Common myeloid progenitor, CD34-positive (primary cell): Measurements from ENCODE around the gene ADPRM.

ENCODE experiments used
- CTCF ChIA-PET: fragments of 350-600 bp; sonication (Branson Sonifier 250); formaldehyde crosslinking; loops from one replicate; lab custom pipeline; 2021; ENCODE audit warnings: antibody characterized with exemption; lab: Charles Lee
- POLR2A ChIA-PET: fragments of 350-600 bp; sonication (Branson Sonifier 250); formaldehyde crosslinking; loops from one replicate; lab custom pipeline; 2021; ENCODE audit warnings: antibody characterized with exemption; lab: Charles Lee
- DNase-seq, 3 donors: peaks; one replicate each; pipeline versions ENCODE4 v3.0.0 to v3.0.0-alpha.2; 2013
- H3K27ac ChIP-seq, 2 experiments: 1 replicate in 1 of 2; 2 replicates in 1 of 2; pipeline ENCODE4 v1.7.0; 2013; ENCODE audit warnings: inconsistent platforms in 2 of 2, low read length in 2 of 2, mild to moderate bottlenecking in 2 of 2, low read depth in 1 of 2, moderate library complexity in 1 of 2; ENCODE audit not compliant: severe bottlenecking in 2 of 2, insufficient read depth in 1 of 2, poor library complexity in 1 of 2
- H3K27me3 ChIP-seq, 5 experiments: replicated peaks in 2 of 5; 1 replicate in 3 of 5; 2 replicates in 2 of 5; pipeline versions ENCODE4 v1.6.1 to v1.7.0; 2013; ENCODE audit warnings: low read length in 4 of 5, mild to moderate bottlenecking in 2 of 5, moderate library complexity in 2 of 5, inconsistent platforms in 1 of 5; ENCODE audit not compliant: insufficient read depth in 5 of 5, control insufficient read depth in 4 of 5
- H3K36me3 ChIP-seq, 4 experiments: 1 replicate in 2 of 4; 2 replicates in 2 of 4; pipeline versions ENCODE4 v1.6.1 to v1.7.0; 2013; ENCODE audit warnings: low read length in 3 of 4, control low read depth in 1 of 4, mild to moderate bottlenecking in 1 of 4; ENCODE audit not compliant: control insufficient read depth in 4 of 4, insufficient read depth in 4 of 4
- H3K4me1 ChIP-seq, 4 experiments: 1 replicate in 3 of 4; 2 replicates in 1 of 4; pipeline versions ENCODE4 v1.6.1 to v1.7.1; 2013; ENCODE audit warnings: low read length in 3 of 4, mild to moderate bottlenecking in 3 of 4, control low read depth in 1 of 4, inconsistent platforms in 1 of 4, moderate library complexity in 1 of 4; ENCODE audit not compliant: control insufficient read depth in 4 of 4, insufficient read depth in 4 of 4; ENCODE audit errors: control extremely low read depth in 1 of 4
- H3K4me3 ChIP-seq, 7 experiments: 1 replicate in 4 of 7; 2 replicates in 3 of 7; pipeline versions ENCODE4 v1.5.1 to v1.7.0; 2013; ENCODE audit warnings: mild to moderate bottlenecking in 7 of 7, low read length in 6 of 7, moderate library complexity in 6 of 7, inconsistent platforms in 2 of 7, low read depth in 2 of 7, control low read depth in 1 of 7; ENCODE audit not compliant: insufficient read depth in 4 of 7, control insufficient read depth in 1 of 7; ENCODE audit errors: extremely low read depth in 1 of 7
- H3K9me3 ChIP-seq, 5 experiments: 1 replicate in 4 of 5; 2 replicates in 1 of 5; pipeline versions ENCODE4 v1.6.1 to v1.7.1; 2013; ENCODE audit warnings: low read length in 4 of 5, mild to moderate bottlenecking in 2 of 5, inconsistent platforms in 1 of 5, low read depth in 1 of 5, moderate library complexity in 1 of 5; ENCODE audit not compliant: control insufficient read depth in 4 of 5, insufficient read depth in 2 of 5; ENCODE audit errors: control extremely low read depth in 1 of 5
- WGBS: methylation state at CpG from one replicate; pipeline ENCODE4 v1.1.5; 2013; ENCODE audit not compliant: insufficient coverage; 5-methylcytosine and 5-hydroxymethylcytosine counted together

The ADPRM gene

DNA sequence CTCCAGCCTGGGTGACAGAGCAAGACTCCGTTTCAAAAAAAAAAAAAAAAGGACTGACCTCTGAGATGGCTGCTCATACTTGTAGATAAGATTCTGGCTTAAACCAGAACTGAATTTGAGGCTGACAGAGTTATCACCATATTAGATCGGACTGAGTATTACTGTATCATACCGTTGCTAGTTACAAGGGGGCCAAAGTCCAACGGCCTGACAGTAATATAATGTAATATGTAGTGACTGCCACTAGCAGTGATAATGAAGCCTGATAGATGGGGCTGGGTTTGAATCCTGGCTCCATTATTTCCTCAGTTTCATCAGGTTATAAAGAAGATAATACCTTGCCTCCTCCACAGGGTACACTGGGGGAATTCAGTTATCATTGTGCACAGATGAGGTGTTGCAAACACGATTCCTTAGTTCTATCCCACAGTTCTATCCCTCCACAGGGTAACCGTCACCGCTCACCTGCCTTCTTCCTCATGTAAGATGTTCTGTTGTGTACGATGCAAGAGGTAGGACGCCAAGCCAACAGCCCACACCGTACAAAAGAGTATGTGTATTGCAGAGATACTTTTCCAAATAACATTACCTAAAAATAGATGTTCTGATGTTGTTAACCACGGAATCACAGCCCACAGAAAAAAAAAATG is 27.3 kb downstream of the ADPRM start:
- WGBS: 100% methylated on average over 3 of the region's 11 CpGs
- no peak for DNase-seq
- Histone ChIP-seq H3K27ac (no peak overlapping the region), H3K36me3 (peaks cover 2 to 52% (median 15%) of the 10 kb centered on the region in 4 experiments), H3K4me3 (no peak overlapping the region), H3K4me1 (peaks cover 0 to 8% (median 3%) of the 10 kb centered on the region in 4 experiments), H3K27me3 (no peaks in the 10 kb centered on the region), H3K9me3 (no peaks in the 10 kb centered on the region)
- POLR2A ChIA-PET: no interaction called here
- CTCF ChIA-PET: interaction anchor here (0.7 kb wide), 1 partner anchor 23 kb away, joined by 3 read pairs; no protein-coding TSS in a partner anchor

DNA sequence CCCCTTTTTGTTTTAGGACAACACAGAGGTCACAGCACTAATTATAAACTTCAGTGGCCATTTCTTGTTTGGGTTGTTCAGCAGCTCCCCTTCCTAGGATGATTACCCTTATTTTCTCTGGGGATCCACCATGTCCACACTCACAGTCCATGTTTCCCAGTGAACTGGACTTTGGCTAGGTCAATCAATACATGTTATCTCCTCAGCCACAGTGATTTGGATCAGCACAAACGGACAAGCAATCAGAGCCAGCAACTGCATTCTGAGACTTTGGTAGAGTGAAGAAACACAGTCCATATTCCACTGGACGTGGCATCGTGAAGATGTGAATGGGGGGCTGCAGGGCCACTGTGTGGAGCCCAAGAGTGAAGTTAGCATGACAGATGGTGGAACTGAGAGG is 27.9 kb downstream of the ADPRM start:
- peaks cover 0 to 8% (median 6%) of the 10 kb centered on the region in 4 experiments for H3K4me1 ChIP-seq
- 100% methylated on average over 2 of the region's 3 CpGs for WGBS
- no peak for DNase-seq
- no peaks in the 10 kb centered on the region for H3K9me3 ChIP-seq
- peaks cover 2 to 47% (median 12%) of the 10 kb centered on the region in 4 experiments for H3K36me3 ChIP-seq
- POLR2A ChIA-PET: no interaction called here
- H3K27ac ChIP-seq: no peak overlapping the region
- H3K27me3 ChIP-seq: no peaks in the 10 kb centered on the region
- CTCF ChIA-PET: no interaction called here
- H3K4me3 ChIP-seq: no peak overlapping the region

DNA sequence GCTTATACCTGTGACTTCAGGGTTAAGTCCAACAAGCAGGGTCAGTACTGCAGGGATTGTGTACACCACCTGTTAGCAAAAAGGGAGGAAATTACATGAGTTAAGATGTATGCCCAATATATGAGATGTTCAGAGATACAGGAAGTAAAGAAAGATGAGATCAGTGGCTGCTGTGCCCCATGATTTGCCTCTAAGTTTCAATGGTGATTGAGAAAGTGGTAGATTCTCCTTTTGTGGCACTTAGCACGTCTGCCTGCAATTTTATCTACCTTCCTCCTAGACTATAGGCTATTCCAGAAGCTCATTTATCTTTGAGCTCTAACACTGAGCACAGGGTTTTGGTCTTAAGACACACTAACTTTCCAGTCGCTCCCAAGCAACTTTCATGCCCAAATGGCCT is 28.8 kb downstream of the ADPRM start:
- ChIA-PET CTCF (interaction anchor here (0.8 to 1.0 kb wide), 2 partner anchors 41 to 109 kb away, joined by 3 read pairs; no protein-coding TSS in a partner anchor), POLR2A (no interaction called here)
- no peak for DNase-seq
- Histone ChIP-seq H3K4me3 (no peak overlapping the region), H3K9me3 (no peaks in the 10 kb centered on the region), H3K27me3 (no peaks in the 10 kb centered on the region), H3K4me1 (peaks cover 0 to 14% (median 6%) of the 10 kb centered on the region in 4 experiments), H3K36me3 (peaks cover 2 to 43% (median 11%) of the 10 kb centered on the region in 4 experiments), H3K27ac (no peak overlapping the region)
- WGBS: 50% methylated on average over 2 of the region's 2 CpGs

DNA sequence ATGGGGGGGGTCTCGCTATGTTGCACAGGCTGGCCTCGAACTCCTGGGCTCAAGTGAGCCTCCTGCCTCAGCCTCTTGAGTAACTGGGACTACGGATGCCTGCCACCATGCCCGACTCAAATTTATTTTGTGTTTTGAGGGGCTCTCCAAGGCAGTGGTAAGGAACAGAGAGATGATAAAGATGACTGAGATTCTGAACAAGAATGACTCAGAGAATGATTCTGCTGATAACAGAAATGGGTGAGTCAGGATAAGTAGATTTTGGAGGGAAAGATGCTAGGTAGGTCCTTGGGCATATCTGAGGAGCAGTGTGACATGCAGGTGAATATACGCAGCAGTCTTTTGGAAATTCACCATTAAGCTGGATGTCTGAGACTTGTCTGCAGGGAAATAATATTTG is 29.8 kb downstream of the ADPRM start:
- Histone ChIP-seq H3K4me3 (no peak overlapping the region), H3K27me3 (no peaks in the 10 kb centered on the region), H3K4me1 (peaks cover 0 to 17% (median 6%) of the 10 kb centered on the region in 4 experiments), H3K27ac (no peak overlapping the region), H3K9me3 (no peaks in the 10 kb centered on the region), H3K36me3 (peaks cover 2 to 43% (median 11%) of the 10 kb centered on the region in 4 experiments)
- no peak for DNase-seq
- CTCF ChIA-PET: interaction anchor here (1.0 to 1.4 kb wide), 2 partner anchors 9 to 27 kb away, joined by 3 to 4 read pairs; no protein-coding TSS in a partner anchor
- 78% methylated on average over 5 of the region's 5 CpGs for WGBS
- POLR2A ChIA-PET: interaction anchor here (0.6 kb wide), 1 partner anchor 85 kb away, joined by 3 read pairs; no protein-coding TSS in a partner anchor

DNA sequence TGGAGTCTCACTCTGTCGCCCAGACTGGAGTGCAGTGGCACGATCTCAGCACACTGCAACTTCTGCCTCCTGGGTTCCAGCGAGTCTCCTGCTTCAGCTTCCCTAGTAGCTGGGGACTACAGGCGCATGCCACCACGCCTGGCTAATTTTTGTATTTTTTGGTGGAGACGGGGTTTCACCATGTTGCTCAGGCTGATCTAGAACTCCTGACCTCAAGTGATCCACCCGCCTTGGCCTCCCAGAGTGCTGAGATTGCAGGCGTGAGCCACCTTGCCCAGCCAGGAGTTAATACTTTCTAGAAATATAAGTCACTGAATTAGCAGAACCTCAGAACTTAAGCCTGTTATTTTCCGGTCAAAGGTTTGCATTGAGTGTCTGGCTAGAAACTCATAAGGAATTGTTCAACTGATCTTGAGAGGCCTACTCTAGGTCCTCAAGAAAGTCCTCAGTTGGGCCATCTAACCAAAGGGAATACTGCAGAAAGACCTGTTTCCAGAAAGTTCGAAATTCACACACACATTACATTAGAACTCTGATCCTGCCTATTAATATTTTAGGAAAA is 31.0 kb downstream of the ADPRM start:
- H3K27ac ChIP-seq: peak overlapping the region in 1 of 2 experiments; percentile 79
- POLR2A ChIA-PET: no interaction called here
- peak overlapping the region in 1 of 7 experiments; percentile 88 for H3K4me3 ChIP-seq
- no peaks in the 10 kb centered on the region for H3K27me3 ChIP-seq
- peaks cover 0 to 32% (median 11%) of the 10 kb centered on the region in 4 experiments for H3K36me3 ChIP-seq
- 100% methylated on average over 6 of the region's 10 CpGs for WGBS
- CTCF ChIA-PET: interaction anchor here (1.0 to 1.6 kb wide), 4 partner anchors 8 to 116 kb away, joined by 3 to 4 read pairs (median 3); no protein-coding TSS in a partner anchor
- H3K4me1 ChIP-seq: peaks cover 0 to 17% (median 6%) of the 10 kb centered on the region in 4 experiments
- no peak for DNase-seq
- no peaks in the 10 kb centered on the region for H3K9me3 ChIP-seq

DNA sequence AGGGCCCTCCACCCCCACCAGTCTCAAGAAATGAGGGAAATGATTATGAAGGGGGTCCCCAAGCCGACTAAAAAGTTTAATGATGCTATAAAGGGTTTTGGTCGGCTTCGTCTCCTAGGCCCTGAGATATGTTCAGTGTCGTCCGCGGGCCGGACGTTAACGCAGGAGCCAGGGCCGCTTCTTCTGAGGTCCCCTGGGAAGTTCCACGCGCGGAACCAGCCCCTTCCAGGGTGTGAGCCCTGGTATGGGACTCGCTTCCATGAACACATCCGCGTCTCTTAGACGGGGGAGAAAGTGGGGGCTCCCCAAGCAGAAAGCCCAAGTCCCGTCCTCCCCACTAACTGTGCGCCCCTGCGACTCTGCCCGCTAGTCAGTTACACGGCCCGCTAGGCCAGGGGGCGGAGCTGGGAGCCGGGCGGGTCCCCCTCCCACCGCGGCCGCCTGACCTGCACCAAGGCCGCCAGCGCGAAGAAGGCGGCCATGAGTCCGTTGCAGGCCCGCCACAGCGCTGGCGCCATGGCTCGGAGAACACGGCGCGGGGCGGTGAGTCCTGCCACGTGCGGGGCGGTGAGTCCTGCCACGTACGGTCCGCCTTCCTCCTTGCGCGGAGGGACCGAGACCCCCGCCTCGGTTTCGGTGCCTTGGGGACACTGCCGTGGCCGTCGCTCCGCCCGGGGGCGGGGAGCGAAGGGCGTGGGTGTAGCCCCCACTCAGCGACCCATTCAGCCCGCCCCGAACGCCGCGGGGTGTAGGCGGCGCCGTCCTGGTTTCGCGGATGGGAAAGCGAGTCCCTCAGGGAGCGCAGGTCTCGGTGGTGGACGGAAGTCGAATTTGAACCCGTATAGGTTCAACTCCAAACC is 32.2 kb downstream of the ADPRM start, which contains the start of gene TMEM220:
TMEM220 (minus strand) TSS at position 690 of the 860 bp plus-strand sequence; CDS start at position 518, 172 bp downstream.
- peaks cover 0 to 24% (median 10%) of the 10 kb centered on the region in 4 experiments for H3K36me3 ChIP-seq
- peak; percentile 76 to 87 (median 79) for DNase-seq
- under 1% methylated on average over 56 of the region's 79 CpGs for WGBS

More for the DNA sequence above, 32.2 kb downstream of the ADPRM start, which contains the start of gene TMEM220:
- Histone ChIP-seq H3K9me3 (no peaks in the 10 kb centered on the region), H3K4me3 (peak within 1 kb of the TSS; percentile 63 to 88 (median 83)), H3K4me1 (peaks cover 0 to 17% (median 6%) of the 10 kb centered on the region in 4 experiments), H3K27ac (peak within 1 kb of the TSS; percentile 28 to 79), H3K27me3 (no peaks in the 10 kb centered on the region)
- POLR2A ChIA-PET: no interaction called here
- CTCF ChIA-PET: interaction anchor here (1.4 to 1.6 kb wide), 2 partner anchors 113 to 115 kb away, joined by 3 read pairs; no protein-coding TSS in a partner anchor
